OCI-LY7 (cell line): Measurements from ENCODE around the gene KCNQ1OT1. TPM values are rescaled to one million over a fixed set of nuclear protein-coding genes. Genes with fewer than 3 reads are reported as not detected.

Experiments used
- BruUV-seq: library from RNA; stranded (reverse); fragments of 400-500 nt; replicated peaks from 2 replicates; lab custom pipeline; 2021; lab: Mats Ljungman, UMichigan
- CTCF ChIA-PET: fragments of 300-600 bp; sonication (Branson Sonifier 250); formaldehyde crosslinking; loops from one replicate; lab custom pipeline; 2022; ENCODE audit warnings: antibody characterized with exemption; ENCODE audit not compliant: unreplicated experiment; lab: Charles Lee
- POLR2A ChIA-PET: fragments of 300-600 bp; sonication (Branson Sonifier 250); formaldehyde crosslinking; loops from one replicate; lab custom pipeline; 2022; ENCODE audit warnings: antibody characterized with exemption; lab: Charles Lee
- DNase-seq: peaks from one replicate; pipeline ENCODE4 v3.0.0-alpha.2; 2015; ENCODE audit warnings: low spot score
- H2AFZ ChIP-seq: fragments of 200-600 bp; sonication (generic), shearing (Covaris generic); 2 replicates; pipeline ENCODE4 v1.6.1; 2014; ENCODE audit warnings: mild to moderate bottlenecking, antibody characterized with exemption, low read length, moderate library complexity
- H3K27ac ChIP-seq: fragments of 200-600 bp; sonication (generic); 2 replicates; pipeline ENCODE4 v1.5.1; 2014; ENCODE audit warnings: mixed run types, low read depth, mild to moderate bottlenecking, moderate library complexity, low read length, inconsistent platforms; ENCODE audit not compliant: poor library complexity, severe bottlenecking
- H3K36me3 ChIP-seq: fragments of 200-600 bp; sonication (generic); 2 replicates; pipeline ENCODE4 v1.6.1; 2014; ENCODE audit warnings: mild to moderate bottlenecking, antibody characterized with exemption, low read length, moderate library complexity, mixed read lengths; ENCODE audit not compliant: insufficient read depth
- H3K4me1 ChIP-seq: fragments of 200-600 bp; sonication (generic); 2 replicates; pipeline ENCODE4 v1.5.1; 2014; ENCODE audit warnings: mild to moderate bottlenecking, low read length; ENCODE audit not compliant: insufficient read depth, poor library complexity, severe bottlenecking
- H3K4me2 ChIP-seq: fragments of 200-600 bp; sonication (generic); 2 replicates; pipeline ENCODE4 v1.6.1; 2014; ENCODE audit warnings: mild to moderate bottlenecking, low read length
- H3K4me3 ChIP-seq: fragments of 200-600 bp; sonication (generic); 2 replicates; pipeline ENCODE4 v1.5.1; 2014; ENCODE audit warnings: mild to moderate bottlenecking, low read depth, low read length; ENCODE audit not compliant: poor library complexity, severe bottlenecking
- H3K79me2 ChIP-seq: fragments of 200-600 bp; sonication (generic); 2 replicates; pipeline ENCODE4 v1.6.1; 2016; ENCODE audit warnings: low read depth, mild to moderate bottlenecking, low read length, moderate library complexity, mixed read lengths; ENCODE audit not compliant: insufficient read depth
- H3K9me2 ChIP-seq: fragments of 200-600 bp; sonication (generic); 2 replicates; pipeline ENCODE4 v1.6.1; 2016; ENCODE audit warnings: mild to moderate bottlenecking, low read length, mixed read lengths; ENCODE audit not compliant: insufficient read depth
- H3K9me3 ChIP-seq: fragments of 200-600 bp; sonication (generic); 2 replicates; pipeline ENCODE4 v1.6.1; 2014; ENCODE audit warnings: mild to moderate bottlenecking, mixed run types, low read length, mixed read lengths
- H4K20me1 ChIP-seq: fragments of 200-600 bp; sonication (generic); 2 replicates; pipeline ENCODE4 v1.6.1; 2014; ENCODE audit warnings: mild to moderate bottlenecking, antibody characterized with exemption, low read length, moderate library complexity, mixed read lengths; ENCODE audit not compliant: insufficient read depth
- EZH2phosphoT487 ChIP-seq: fragments of 200-600 bp; sonication (generic); IDR thresholded peaks from 2 replicates; pipeline ENCODE4 v1.6.1; 2018; ENCODE audit warnings: low read depth, borderline replicate concordance, mild to moderate bottlenecking, mixed run types, antibody characterized with exemption, low read length, moderate library complexity, mixed read lengths
- intact Hi-C: fragments of 100-400 bp; cut with micrococcal nuclease; formaldehyde crosslinking; loops from one replicate; pipeline ENCODE4 v1.10.0; 2022; ENCODE audit not compliant: unreplicated experiment
- total RNA-seq, 2 experiments: library from RNA; depleted of rRNA in 1 of 2; stranded (reverse); fragments of >200 nt in 1 of 2; shearing (Covaris generic) in 1 of 2; gene quantifications; 2 replicates each; pipeline ENCODE4 v1.2.3, GENCODE V29; 2014 to 2022
- TF ChIP-seq, protein P1 (sequence below): fragments of 200-600 bp; sonication (generic); conservative IDR thresholded peaks from 2 replicates; pipeline ENCODE4 v1.5.1; 2014; ENCODE audit warnings: mild to moderate bottlenecking, antibody characterized with exemption, low read length, moderate library complexity, mixed read lengths

KCNQ1OT1 gene
- total RNA-seq, 2 experiments from 2014 or later = 2.9 to 3.4 TPM

DNA sequence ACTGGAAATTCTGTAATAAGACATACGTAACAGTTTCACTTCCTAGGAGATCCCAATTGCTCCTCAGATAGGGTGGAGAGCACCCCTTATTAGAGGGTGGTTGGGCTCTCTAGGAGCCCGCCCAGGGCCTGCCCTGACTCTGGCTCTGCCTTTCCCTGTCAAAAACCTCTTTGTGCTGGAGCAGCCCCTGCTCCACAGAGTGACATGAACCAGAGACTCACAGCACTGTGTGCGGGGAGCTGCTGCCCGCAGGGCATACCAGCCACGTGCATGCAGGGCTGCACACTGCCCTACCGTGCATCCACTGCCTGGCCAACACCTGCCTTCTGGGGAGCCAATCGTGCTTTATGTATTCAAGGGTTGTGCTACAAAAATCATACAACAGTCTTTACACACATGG, 24.3 kb downstream of the KCNQ1OT1 start:
- H2AFZ ChIP-seq = no peak overlapping the region
- H4K20me1 ChIP-seq = peaks cover 6% of the 10 kb centered on the region; the same call in 1 of the 2 replicates
- no peak overlapping the region for H3K27ac ChIP-seq
- H3K79me2 ChIP-seq = no peaks in the 10 kb centered on the region
- ChIA-PET POLR2A (interaction anchor here (0.5 kb wide), 1 partner anchor 90 kb away, joined by 4 read pairs; no protein-coding TSS in a partner anchor), CTCF (no interaction called here)
- H3K4me1 ChIP-seq = peaks cover 12% of the 10 kb centered on the region
- no peak overlapping the region for H3K4me3 ChIP-seq
- H3K36me3 ChIP-seq = no peaks in the 10 kb centered on the region
- DNase-seq = no peak
- no peak for TF ChIP-seq EZH2phosphoT487
- TF ChIP-seq, protein P1, sequence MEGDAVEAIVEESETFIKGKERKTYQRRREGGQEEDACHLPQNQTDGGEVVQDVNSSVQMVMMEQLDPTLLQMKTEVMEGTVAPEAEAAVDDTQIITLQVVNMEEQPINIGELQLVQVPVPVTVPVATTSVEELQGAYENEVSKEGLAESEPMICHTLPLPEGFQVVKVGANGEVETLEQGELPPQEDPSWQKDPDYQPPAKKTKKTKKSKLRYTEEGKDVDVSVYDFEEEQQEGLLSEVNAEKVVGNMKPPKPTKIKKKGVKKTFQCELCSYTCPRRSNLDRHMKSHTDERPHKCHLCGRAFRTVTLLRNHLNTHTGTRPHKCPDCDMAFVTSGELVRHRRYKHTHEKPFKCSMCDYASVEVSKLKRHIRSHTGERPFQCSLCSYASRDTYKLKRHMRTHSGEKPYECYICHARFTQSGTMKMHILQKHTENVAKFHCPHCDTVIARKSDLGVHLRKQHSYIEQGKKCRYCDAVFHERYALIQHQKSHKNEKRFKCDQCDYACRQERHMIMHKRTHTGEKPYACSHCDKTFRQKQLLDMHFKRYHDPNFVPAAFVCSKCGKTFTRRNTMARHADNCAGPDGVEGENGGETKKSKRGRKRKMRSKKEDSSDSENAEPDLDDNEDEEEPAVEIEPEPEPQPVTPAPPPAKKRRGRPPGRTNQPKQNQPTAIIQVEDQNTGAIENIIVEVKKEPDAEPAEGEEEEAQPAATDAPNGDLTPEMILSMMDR = no peak
- BruUV-seq = no TSS peak
- H3K9me2 ChIP-seq = no peaks in the 10 kb centered on the region
- intact Hi-C loops = no loop called here
- no peak overlapping the region for H3K4me2 ChIP-seq
- H3K9me3 ChIP-seq = no peaks in the 10 kb centered on the region

DNA sequence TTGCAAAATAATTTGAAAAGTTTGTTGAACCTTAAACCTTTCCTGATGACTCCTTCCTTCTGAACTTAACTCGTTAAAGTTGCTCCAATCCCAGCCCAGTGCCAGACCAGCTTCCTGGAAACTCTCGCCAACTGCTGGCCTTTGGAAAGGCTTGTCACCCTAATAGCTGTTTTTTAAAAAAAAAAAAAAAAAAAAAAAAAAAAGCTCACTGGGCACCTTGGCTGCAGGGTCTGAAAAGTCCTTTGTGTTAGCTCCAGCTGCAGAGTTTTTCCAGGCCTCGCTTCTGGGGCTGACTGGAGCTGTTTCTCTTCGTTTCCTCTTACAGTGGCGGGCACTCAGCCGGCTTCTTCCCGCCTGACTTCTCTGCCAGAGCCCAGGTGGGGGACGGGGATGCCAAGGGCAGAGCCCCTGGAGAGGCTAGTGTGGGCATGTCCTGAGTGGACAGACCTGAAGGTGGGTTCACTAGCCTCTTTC, 25.1 kb downstream of the KCNQ1OT1 start:
- Histone ChIP-seq H3K27ac (no peak overlapping the region), H3K9me2 (no peaks in the 10 kb centered on the region), H2AFZ (no peak overlapping the region), H3K4me3 (no peak overlapping the region), H4K20me1 (peaks cover 6% of the 10 kb centered on the region; the same call in 1 of the 2 replicates), H3K36me3 (no peaks in the 10 kb centered on the region), H3K4me2 (no peak overlapping the region), H3K9me3 (no peaks in the 10 kb centered on the region), H3K4me1 (peaks cover 12% of the 10 kb centered on the region), H3K79me2 (no peaks in the 10 kb centered on the region)
- intact Hi-C loops = no loop called here
- no TSS peak for BruUV-seq
- POLR2A ChIA-PET = no interaction called here
- CTCF ChIA-PET = no interaction called here
- TF ChIP-seq, protein P1 = no peak
- TF ChIP-seq EZH2phosphoT487 = no peak
- no peak for DNase-seq

- DNase-seq = no peak
- H3K9me3 ChIP-seq = no peaks in the 10 kb centered on the region
- H3K4me3 ChIP-seq = no peak overlapping the region
- no peaks in the 10 kb centered on the region for H3K36me3 ChIP-seq
- no peak overlapping the region for H3K4me2 ChIP-seq
- H3K27ac ChIP-seq = no peak overlapping the region
- BruUV-seq = no TSS peak
- no peaks in the 10 kb centered on the region for H3K79me2 ChIP-seq
- peaks cover 6% of the 10 kb centered on the region; the same call in 1 of the 2 replicates for H4K20me1 ChIP-seq
- no peak for TF ChIP-seq EZH2phosphoT487
- TF ChIP-seq, protein P1 = no peak
- intact Hi-C loops = no loop called here
- H2AFZ ChIP-seq = no peak overlapping the region
- CTCF ChIA-PET = no interaction called here
- peaks cover 12% of the 10 kb centered on the region for H3K4me1 ChIP-seq
- POLR2A ChIA-PET = no interaction called here
- no peaks in the 10 kb centered on the region for H3K9me2 ChIP-seq
These were observed 25.8 kb downstream of the KCNQ1OT1 start for GRCh38 chr11:2673871-2674471.
